AG10803 (cell line): ENCODE results near the gene GFRA1.

ENCODE experiments used
- DNase-seq: peaks from one replicate; pipeline ENCODE4 v3.0.0; 2010; ENCODE audit warnings: low read depth
- H3K4me3 ChIP-seq: 2 replicates; pipeline ENCODE4 v1.5.1; 2011; ENCODE audit warnings: mild to moderate bottlenecking, low read length, control low read depth
- CTCF ChIP-seq: conservative IDR thresholded peaks from 2 replicates; pipeline ENCODE4 v1.5.1; 2011; ENCODE audit warnings: mild to moderate bottlenecking, low read length, control low read depth, inconsistent platforms

The GFRA1 gene

DNA sequence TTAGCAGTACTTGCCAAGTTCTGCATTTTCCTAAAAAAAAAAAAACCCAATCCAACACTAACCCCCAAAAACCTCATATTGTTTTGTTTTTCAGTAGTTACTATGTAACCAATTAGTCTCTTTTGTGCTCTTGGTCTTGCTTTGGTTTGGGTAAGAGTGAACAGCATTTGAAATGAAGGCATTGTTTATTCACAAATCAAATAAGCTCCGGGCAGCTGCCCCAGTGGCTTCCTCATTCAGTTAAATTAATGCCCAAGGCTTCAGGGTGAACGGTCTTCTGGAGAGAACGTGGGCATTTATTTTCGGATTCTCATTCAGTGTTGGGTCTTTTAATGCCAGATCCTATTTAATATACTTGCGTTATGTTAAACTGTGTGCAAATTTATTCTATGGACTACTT is 108.7 kb downstream of the GFRA1 start:
- no peak for DNase-seq
- H3K4me3 ChIP-seq, result no peak overlapping the region
- no peak for TF ChIP-seq CTCF

DNA sequence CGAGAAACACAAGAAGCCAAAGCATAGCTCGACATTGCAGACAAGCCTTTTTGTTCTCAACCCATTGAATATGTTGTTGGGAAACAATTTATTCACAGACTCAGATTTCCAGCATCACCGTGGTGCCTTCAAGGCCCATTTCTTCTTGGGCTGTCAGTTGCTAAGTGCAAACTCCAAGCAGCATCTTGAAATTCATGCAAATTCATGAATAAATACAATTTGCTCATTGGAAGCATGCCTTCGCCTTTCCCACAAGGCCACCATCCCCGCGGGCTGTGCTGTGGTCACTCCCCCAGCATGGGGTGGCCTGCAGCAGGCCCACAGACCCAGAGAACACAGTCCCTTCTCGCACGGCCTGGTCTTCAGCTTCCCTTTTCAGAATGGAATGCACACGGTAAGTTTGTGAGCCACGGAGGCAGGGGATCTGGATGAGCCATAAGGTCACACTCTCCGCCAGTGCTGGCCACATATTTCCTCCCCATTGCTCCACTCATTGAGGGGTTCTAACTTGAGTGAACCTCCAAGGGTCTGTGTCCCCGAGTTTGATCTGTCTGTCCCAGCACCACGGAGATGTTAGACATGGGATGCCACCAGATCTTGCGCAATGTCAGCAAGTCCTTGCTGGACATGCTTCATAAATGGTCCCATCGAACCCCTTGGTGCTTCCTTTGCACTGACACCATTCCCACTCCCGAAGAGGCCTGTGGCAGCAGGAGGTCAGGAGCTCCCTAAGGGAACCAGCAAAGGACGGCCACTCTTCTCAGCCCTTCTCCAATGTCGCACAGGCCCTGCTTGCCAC is 109.5 kb downstream of the GFRA1 start:
- H3K4me3 ChIP-seq, result no peak overlapping the region
- DNase-seq, result no peak
- TF ChIP-seq CTCF, result no peak

- no peak for DNase-seq
- TF ChIP-seq CTCF, result no peak
- no peak overlapping the region for H3K4me3 ChIP-seq
These were observed 110.2 kb downstream of the GFRA1 start for GRCh38 chr10:116162851-116163250.

GRCh38 chr10:116160271-116160670 is 112.7 kb downstream of the GFRA1 start:
- TF ChIP-seq CTCF, result no peak
- DNase-seq, result no peak
- H3K4me3 ChIP-seq, result no peak overlapping the region

DNA sequence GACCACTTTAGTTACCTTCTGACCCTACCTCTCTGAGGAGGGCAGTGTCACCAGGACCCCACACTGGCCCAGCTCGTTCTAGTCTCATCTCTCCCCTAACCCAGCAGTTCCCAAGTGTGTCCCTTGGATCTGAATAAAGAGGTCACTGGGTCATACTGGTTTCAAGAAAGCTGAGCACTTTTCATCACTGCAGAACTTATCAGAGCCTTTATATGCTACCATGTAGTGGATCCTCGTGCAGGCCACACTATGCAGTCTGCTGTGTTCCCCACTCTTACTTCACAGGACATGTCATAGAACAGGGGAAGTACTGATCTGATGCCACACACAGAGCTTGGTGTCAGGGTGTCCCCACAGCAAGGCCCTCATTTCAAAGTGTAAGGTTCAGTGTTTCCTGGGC is 113.8 kb downstream of the GFRA1 start:
- no peak for TF ChIP-seq CTCF
- H3K4me3 ChIP-seq, result no peak overlapping the region
- DNase-seq, result no peak

- H3K4me3 ChIP-seq, result no peak overlapping the region
- DNase-seq, result no peak
- TF ChIP-seq CTCF, result no peak
These were observed 115.0 kb downstream of the GFRA1 start for GRCh38 chr10:116158036-116158435.

DNA sequence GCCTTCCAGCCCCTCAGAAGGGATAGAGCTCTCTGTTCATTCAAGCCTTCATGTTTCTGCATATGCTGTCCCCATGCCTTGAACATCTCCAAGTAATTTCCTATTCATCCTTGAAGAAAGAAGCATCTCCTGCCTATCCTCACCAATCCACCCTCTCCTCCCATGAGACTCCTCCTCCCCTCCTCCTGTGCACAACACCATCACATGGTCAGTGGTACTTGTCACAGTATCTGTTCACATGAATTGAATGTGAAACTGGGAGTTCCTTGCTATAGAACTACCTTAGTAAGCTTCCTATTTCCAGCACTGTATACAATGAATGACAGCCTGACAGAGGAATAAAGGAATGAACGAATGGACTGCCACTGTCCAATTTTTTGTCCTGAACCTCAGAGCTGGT is 115.5 kb downstream of the GFRA1 start:
- DNase-seq, result no peak
- no peak for TF ChIP-seq CTCF
- H3K4me3 ChIP-seq, result no peak overlapping the region
